CD4-positive, alpha-beta T cell treated with Interleukin-6 at 100 ng/mL for 8 hours (primary cell): Measurements from ENCODE around the gene DPEP3.

Experiments used
- DNase-seq: peaks from one replicate; pipeline ENCODE4 v3.0.0-alpha.2; 2020; ENCODE audit warnings: mixed read lengths, low spot score

The DPEP3 gene

GRCh38 chr16:67966549-67967182, 13.6 kb downstream of the DPEP3 start:
- DNase-seq, result no peak

DNA sequence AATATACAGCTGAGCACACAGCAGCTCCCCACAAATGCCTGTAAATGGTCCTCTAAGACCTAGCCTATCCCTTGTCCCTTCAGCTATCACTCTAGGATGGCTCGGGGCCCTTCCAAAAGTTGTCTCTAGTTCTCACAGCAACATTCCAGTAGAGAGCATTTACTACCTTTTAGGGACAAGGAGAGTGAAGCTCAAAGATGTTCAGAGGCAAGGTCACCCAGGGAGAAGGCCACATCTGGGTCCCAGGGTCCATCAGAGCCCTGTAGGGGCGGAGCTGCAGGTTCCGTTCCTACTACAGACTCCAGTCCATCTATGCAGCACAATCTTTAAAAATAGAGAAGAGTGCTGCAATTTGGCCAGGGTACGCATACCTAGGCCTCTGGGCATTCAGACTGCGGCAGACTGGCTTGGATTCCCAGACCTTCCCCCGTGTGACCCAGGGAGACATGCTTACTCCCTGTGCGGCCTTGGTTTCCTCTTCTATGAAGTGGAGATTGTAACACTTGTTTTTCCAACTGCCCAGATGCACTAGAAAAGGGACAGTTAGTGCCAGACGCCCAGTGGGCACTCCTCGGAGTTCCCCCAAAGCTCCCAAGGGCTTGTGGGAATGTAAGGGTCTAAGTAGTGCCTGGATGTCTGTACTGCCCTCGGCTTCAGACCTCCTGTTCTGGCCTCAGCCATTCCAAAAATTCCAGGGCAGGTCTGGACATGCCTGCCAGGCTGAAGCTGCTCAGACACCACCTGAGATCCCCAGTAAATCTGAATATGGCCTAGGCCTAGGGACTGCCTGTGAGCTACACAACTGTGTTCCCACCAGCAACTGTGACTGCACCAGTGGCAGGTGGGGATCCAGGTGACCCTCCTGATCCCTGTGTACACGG, 14.4 kb downstream of the DPEP3 start:
- DNase-seq, result no peak

DNA sequence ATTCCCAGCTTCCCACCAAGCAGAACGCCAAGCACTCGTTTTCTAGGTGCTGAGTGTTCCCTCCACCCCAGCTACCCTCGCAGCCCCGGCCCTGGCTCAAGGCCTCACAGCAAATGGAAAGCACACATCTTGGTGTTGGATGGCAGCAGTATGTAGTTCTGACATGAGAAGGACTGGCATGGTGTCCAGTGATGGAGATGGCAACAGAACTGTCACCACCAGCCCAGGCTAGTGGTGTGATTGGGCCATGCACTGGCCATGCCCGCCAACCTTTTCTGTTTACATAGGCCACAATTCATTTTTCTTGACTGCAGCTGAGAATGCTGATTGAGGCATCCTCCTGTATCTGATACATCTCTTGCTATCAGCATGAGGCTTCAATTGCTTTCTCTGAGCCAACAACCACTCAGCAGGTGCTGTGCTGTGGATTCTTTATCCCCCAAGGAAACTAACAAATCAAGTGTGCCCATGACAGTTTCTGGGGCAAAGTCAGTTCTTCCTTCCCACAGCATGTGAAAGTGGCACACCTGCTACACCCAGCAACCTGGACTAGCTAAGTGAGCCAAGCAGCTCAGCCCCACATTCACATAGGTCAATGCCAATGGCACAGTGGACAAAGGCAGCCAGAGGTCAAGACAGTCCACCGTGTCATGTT, 15.7 kb downstream of the DPEP3 start:
- no peak for DNase-seq

- DNase-seq, result no peak
Observed at GRCh38 chr16:67963662-67964321, 16.5 kb downstream of the DPEP3 start.

GRCh38 chr16:67963292-67963661, 17.0 kb downstream of the DPEP3 start:
- DNase-seq, result no peak

DNA sequence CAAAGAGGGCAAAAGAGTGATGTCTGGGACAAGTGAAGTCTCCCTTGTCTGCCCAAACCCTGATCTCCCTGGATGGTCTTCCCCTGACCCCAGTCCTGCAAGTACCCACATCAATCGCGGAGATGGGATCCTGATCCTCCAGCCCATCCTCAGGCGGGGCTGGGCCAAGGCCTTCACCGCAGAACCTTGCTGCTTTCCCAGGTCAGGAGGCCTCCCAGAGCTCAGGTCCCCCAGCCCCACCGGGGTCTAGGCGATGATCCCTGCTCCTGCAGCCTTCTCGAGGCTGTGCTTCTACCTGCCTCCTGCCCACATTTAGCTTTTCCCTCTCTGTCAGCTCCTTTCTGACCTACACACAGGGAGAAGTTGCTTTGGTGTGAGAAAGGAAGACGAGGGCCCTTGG, 18.2 kb downstream of the DPEP3 start:
- DNase-seq, result no peak

GRCh38 chr16:67961551-67961957, 18.7 kb downstream of the DPEP3 start:
- DNase-seq, result no peak

DNA sequence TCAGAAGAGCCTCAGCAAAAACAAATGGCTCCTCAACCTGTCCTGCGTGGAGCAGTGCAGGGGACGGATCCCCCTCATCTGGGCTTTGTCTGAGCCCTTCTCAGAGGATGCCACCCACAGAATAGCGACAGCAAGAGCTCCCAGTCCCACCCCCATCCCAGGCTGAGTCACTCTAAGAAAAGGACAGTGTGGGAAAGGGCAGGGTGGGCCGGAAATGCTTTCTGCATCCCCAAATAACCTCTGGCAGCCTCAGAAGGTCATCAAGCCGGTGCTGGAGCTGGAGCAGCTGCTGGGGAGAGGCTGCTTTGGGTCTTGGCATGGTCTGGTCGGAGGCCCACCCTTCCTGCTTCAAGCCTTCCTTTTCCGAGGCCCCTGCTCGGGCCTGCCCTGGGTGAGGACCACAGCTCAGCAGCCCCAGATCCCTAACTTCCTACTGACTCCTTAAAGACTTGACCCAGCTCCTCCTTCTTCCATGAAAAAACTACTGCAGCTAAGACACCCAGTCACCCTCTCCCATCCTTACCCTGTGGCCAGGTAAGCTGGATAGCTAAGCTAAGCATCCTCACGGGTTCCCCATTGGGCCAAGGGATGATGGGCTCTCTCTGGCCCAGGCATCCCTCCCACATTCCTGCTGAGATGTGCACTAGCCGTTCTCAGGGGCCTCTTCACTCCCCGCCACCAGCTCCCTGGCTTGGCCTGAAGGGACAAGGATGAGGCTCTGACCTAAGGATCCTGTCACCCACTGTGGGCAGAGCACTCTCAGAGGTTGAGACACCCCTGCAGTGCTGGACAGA, 20.6 kb downstream of the DPEP3 start:
- DNase-seq, result no peak

DNA sequence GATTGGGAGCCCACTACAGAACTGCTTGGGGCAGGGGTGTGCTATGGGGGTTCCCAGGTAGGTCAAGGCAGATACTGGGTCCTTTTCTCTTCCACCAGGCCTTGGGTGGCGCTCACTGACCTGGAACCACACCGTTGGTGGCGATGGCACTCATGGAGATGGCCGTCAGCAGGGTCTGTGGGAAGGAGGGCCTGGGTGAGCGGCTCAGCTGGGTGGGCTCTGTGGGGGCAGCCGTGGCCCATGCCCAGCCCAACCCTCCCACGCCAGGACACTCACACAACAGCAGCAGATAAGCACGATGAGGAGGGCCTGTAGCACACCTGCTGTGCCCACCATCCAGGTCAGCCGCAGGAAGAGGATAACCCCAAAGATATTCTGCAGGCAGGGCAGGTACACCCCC, 22.7 kb downstream of the DPEP3 start:
- no peak for DNase-seq

DNA sequence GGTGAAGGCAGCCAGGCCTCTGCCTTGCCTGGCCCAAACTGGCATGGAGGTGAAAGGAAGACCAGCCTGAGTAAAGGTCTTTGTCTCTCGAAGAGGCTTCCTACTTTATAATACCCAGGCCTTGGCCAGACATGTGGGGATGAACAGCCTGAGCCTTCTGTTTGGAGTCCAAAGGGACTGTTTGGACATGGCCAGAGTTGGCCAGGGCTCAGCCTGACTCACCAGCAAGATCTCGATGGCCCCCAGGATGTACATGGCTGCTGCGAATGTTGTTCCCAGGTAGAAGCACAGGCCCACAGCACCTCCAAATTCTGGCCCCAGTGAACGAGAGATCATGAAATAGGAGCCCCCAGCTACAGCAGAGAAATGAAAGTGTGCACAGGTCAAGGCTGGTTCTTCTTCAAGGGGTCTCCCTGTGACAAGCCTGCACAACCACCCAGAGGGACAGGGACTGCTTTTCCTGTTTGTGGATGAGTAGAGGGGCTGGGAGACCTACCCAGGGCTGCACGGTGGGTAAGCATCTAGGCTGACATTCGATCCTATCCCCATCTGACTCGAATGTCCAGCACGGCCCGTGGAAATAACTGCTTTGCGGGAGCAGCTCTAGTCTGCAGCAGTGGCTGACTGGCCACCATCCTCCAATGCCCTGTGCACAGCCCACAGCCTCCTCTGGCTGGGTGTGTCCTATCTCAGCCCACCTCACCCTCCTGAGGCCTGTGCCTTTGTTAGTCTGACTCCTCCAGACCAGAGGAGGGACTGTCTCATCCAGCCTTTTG, 25.7 kb downstream of the DPEP3 start:
- no peak for DNase-seq

GRCh38 chr16:67953641-67954375, 26.5 kb downstream of the DPEP3 start:
- no peak for DNase-seq

- no peak for DNase-seq
Observed at GRCh38 chr16:67951485-67951884, 28.8 kb downstream of the DPEP3 start.

DNA sequence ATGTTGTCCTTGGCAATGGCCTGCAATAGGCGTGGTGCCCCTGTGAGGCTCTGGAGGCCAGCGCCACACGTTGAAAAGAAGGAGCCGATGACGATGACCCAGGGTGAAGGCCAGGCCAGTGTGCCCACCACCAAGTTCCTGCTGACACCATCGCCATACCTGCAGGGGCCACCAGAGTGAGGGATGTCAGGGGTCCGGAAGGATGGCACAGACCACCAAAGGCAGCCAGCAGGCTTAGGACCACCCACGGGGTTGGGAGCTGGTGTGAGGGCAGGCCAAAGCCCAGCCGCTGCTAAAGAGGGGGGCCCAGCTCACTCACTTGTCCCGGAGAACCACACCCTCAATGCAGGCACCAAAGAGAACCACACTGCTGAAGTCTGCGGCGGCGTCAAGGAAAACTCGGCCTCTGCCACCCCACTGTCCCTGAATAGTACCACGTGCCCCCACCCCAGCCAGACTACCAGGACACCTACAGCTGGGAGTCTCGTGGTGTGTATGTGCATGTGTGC, 29.9 kb downstream of the DPEP3 start:
- DNase-seq, result no peak

DNA sequence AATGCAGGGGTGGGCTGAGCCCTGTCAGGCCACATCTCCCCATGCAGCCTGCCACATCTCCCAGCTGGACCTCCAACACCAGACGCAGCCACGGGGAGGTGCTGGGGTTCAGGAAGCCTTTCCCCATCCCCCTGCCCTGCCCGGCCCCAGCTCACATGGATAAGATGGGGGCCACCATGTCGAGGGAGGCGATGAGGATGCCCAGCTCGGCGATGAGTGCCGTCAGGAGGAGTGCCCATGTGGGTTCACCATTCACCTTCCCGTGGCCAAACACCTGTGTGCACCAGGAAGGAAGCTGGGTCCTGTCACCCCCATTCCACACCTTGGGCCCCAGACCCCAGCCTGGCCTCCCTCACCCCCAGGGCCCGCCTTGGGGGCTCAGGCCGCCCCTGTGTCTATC, 30.7 kb downstream of the DPEP3 start:
- no peak for DNase-seq

DNA sequence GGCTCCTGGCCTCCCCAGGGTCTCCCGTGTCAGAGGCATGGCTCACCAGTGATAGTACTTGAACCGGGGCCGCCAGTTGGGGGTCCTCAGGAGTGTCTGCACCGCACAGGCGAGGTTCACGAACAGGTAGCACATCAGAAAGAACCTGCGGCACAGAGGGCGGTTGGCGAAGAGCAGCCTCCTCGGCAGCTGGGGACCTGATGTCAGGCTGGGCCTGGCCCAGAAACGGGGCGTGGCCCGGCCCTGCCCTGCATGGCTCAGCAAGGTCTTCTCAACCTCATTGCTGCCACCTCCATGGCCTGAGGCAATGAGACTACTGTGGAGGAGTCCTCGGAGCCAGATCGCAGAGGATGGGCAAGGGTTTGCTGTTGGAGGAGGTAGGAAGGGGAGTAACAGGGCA, 32.3 kb downstream of the DPEP3 start:
- no peak for DNase-seq

DNA sequence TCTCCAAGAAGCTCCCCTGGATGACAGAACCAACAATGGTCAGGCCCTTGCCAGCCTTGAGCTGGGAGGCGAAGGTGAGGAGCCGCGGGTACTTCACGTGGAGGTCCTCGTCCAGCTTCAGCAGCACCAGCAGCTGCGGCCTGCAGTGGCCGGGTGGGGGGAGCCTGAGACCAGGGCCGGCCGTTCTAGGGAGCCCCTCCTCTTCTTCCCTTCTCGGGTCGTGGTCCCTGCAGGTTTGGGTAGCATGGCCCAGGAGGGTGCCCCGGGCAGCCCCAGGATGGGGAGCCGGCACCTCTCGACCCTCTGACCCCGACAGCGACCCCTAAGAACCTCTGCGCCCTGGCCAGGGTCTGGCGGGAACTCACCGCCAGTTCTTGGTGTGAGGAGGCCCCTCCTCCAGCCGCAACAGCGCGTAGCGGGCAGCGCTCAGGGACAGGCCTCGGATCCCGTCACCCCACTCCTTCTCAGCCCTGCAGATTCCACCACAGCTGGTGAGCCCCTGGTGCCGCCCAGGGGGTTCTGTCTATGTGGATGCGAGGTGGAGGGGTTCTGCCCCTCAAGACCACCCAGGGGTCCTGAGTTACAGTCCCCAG, 33.2 kb downstream of the DPEP3 start:
- no peak for DNase-seq

DNA sequence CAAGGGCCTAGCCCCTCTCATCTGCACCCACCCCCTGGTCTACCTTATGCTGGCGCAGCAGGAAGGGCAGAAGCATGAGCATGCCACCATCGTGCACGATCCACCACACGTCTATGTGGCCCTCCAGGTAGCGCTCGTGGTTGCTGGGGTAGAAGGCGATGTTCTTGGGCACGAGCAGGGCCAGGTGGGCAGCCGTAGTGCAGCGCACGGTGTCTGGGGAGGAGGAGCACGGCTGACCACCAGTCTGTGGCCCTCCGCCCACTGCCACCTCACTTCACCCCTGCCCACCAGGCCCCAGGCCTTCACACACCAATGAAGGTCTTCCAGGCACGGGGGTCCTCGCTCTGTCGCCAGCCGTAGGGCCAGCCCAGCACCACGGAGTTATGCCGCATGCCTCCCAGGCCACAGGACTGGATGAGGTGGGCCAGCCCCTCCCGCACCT, 34.1 kb downstream of the DPEP3 start:
- no peak for DNase-seq

DNA sequence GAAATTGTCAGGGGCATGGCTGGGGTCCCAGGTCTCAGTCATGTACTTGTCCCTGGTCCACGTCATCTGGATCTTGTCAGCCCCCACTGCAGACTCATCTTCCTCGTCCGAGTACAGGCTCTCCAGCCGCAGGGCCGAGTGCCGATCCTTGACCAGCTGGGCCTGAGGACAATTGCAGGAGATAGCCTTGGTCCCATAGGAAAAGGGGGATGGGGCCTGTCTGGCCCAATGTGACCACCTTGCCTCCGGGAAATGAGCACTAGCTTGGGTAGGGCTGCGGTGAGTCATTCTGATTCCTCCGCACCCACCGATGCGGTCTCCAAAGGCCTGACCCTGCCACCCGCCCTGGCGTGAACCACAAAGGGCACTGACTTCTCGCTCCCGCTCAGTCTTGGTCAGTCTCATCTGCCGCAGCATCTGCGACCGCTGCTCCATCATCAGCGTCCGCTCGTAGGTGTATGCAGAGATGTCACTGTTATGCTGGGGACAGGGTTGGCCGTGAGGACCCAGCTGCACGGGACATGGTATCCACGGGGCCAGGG, 34.8 kb downstream of the DPEP3 start:
- DNase-seq, result no peak

DNA sequence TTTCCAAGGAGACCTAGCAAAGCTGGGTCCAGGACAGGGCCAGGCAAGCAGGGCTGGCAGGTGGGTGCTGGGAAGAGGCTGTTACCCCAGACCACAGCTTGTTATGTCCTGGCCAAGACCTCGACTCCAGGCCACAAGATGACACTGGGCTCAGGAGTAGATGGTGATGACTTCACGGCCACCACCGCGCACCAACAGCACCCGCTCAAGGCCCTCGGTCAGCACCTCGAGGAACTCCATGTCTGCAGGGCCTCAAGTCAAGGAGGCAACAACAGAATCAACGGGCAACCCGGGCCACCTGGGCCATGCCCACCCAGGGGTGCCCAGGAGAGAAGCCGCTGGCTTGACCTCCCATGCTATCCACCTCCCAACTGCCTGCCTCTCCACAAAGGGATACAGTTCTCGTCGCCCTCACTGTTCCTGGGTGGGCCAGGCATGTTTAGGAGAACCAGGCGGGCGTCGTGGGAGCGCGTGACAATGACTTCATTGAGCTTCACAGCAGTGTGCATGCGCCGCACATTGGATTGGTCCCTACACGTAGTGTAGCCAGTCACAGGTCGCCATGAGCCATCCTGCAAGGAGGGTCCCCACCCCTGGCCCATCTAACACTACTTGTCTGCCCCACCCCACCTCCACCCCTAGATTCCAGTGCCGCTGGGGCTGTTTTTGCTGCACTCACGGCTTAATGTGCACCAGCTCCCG, 35.5 kb downstream of the DPEP3 start:
- no peak for DNase-seq
